GM23338 (cell line): ENCODE measurements around the gene CTDSP1. TPM values are rescaled to one million over a fixed set of nuclear protein-coding genes. Genes with fewer than 3 reads are reported as not detected.

Experiments used
- ATAC-seq: fragments of 200-7000 bp; cut with Tn5 transposase; 3 replicates; pipeline ENCODE4 v1.9.1; 2020
- DNase-seq: peaks from one replicate; pipeline ENCODE4 v3.0.0-alpha.2; 2015; ENCODE audit warnings: low spot score
- H2AFZ ChIP-seq: fragments of 200-600 bp; sonication (generic); 2 replicates; pipeline ENCODE4 v1.8.0; 2016; ENCODE audit warnings: antibody characterized with exemption, mild to moderate bottlenecking, moderate library complexity
- H3F3A ChIP-seq: fragments of 200-600 bp; sonication (generic); replicated peaks from 2 replicates; pipeline ENCODE4 v1.8.0; 2017; ENCODE audit warnings: antibody characterized with exemption, mixed run types, low read depth
- H3K27ac ChIP-seq: fragments of 200-600 bp; sonication (generic); 2 replicates; pipeline ENCODE4 v1.6.1; 2016; ENCODE audit warnings: low read depth
- H3K27me3 ChIP-seq: fragments of 200-600 bp; sonication (generic); 2 replicates; pipeline ENCODE4 v1.8.0; 2016; ENCODE audit warnings: mild to moderate bottlenecking, mixed run types, moderate library complexity; ENCODE audit not compliant: insufficient read depth
- H3K36me3 ChIP-seq: fragments of 200-600 bp; sonication (generic); 2 replicates; pipeline ENCODE4 v1.8.0; 2016; ENCODE audit warnings: mild to moderate bottlenecking; ENCODE audit not compliant: insufficient read depth
- H3K4me1 ChIP-seq: fragments of 200-600 bp; sonication (generic); 2 replicates; pipeline ENCODE4 v1.8.0; 2016; ENCODE audit warnings: mild to moderate bottlenecking, moderate library complexity; ENCODE audit not compliant: insufficient read depth
- H3K4me2 ChIP-seq: fragments of 200-600 bp; sonication (generic); 2 replicates; pipeline ENCODE4 v1.7.1; 2017; ENCODE audit warnings: mixed run types
- H3K4me3 ChIP-seq: fragments of 200-600 bp; sonication (generic); 2 replicates; pipeline ENCODE4 v1.6.1; 2016; ENCODE audit warnings: mixed run types
- H3K79me2 ChIP-seq: fragments of 200-600 bp; sonication (generic); replicated peaks from 2 replicates; pipeline ENCODE4 v1.8.0; 2017; ENCODE audit warnings: mild to moderate bottlenecking; ENCODE audit not compliant: insufficient read depth
- H3K9me2 ChIP-seq: fragments of 200-600 bp; sonication (generic); 2 replicates; pipeline ENCODE4 v1.8.0; 2017; ENCODE audit not compliant: insufficient read depth
- H4K20me1 ChIP-seq: fragments of 200-600 bp; sonication (generic); replicated peaks from 2 replicates; pipeline ENCODE4 v1.8.0; 2017; ENCODE audit warnings: mild to moderate bottlenecking; ENCODE audit not compliant: insufficient read depth
- H3K27ac Mint-ChIP-seq: 2 replicates; pipeline ENCODE4 v1.8.0; 2020; ENCODE audit warnings: inconsistent platforms, mild to moderate bottlenecking, moderate library complexity, mixed read lengths
- H3K27me3 Mint-ChIP-seq: 3 replicates; pipeline ENCODE4 v1.8.0; 2022; ENCODE audit warnings: low read depth, mild to moderate bottlenecking, moderate library complexity, mixed read lengths, inconsistent platforms; ENCODE audit not compliant: insufficient read depth, poor library complexity
- H3K36me3 Mint-ChIP-seq: 3 replicates; pipeline ENCODE4 v1.8.0; 2021; ENCODE audit warnings: low read depth, mild to moderate bottlenecking, inconsistent platforms, moderate library complexity, mixed read lengths
- H3K4me1 Mint-ChIP-seq: 3 replicates; pipeline ENCODE4 v1.8.0; 2020; ENCODE audit warnings: mild to moderate bottlenecking, inconsistent platforms, mixed read lengths
- H3K4me3 Mint-ChIP-seq: 3 replicates; pipeline ENCODE4 v1.8.0; 2021; ENCODE audit warnings: moderate library complexity, mild to moderate bottlenecking, inconsistent platforms, mixed read lengths
- H3K9me3 Mint-ChIP-seq: 3 replicates; pipeline ENCODE4 v1.8.0; 2020; ENCODE audit warnings: moderate library complexity, mild to moderate bottlenecking, inconsistent platforms, mixed read lengths
- CREB1 ChIP-seq: fragments of 250-450 bp; sonication (Bioruptor Pico); IDR thresholded peaks from 2 replicates; pipeline ENCODE4 v1.5.0; 2020; ENCODE audit warnings: low read depth, mild to moderate bottlenecking, moderate library complexity
- CTCF ChIP-seq, 2 experiments: fragments of 200-600 bp in 1 of 2; sonication (generic) in 1 of 2; conservative IDR thresholded peaks; 2 replicates each; pipeline versions ENCODE4 v1.5.1 to v1.6.1; 2016 to 2017; ENCODE audit warnings: antibody characterized with exemption in 2 of 2, low read depth in 2 of 2, mild to moderate bottlenecking in 2 of 2, moderate library complexity in 1 of 2
- EZH2 ChIP-seq: fragments of 200-600 bp; sonication (generic); IDR thresholded peaks from one replicate; pipeline ENCODE4 v1.8.0; 2017; ENCODE audit warnings: antibody characterized with exemption, mild to moderate bottlenecking, low read depth; ENCODE audit not compliant: unreplicated experiment
- EZH2phosphoT487 ChIP-seq: fragments of 200-600 bp; sonication (generic); IDR thresholded peaks from one replicate; pipeline ENCODE4 v1.8.1; 2018; ENCODE audit warnings: antibody characterized with exemption; ENCODE audit not compliant: unreplicated experiment
- JUNB ChIP-seq: IDR thresholded peaks from one replicate; pipeline ENCODE4 v1.6.1; 2016; ENCODE audit warnings: antibody characterized with exemption; ENCODE audit not compliant: unreplicated experiment
- NANOG ChIP-seq: IDR thresholded peaks from 2 replicates; pipeline ENCODE4 v1.6.1; 2016; ENCODE audit warnings: antibody characterized with exemption, borderline replicate concordance
- REST ChIP-seq: IDR thresholded peaks from one replicate; pipeline ENCODE4 v1.6.1; 2018; ENCODE audit warnings: antibody characterized with exemption; ENCODE audit not compliant: unreplicated experiment
- STAT1 ChIP-seq: IDR thresholded peaks from one replicate; pipeline ENCODE4 v1.6.1; 2016; ENCODE audit warnings: antibody characterized with exemption; ENCODE audit not compliant: unreplicated experiment
- ZNF331 ChIP-seq: fragments of 250-450 bp; sonication (Bioruptor Pico); IDR thresholded peaks from 2 replicates; pipeline ENCODE4 v1.5.0; 2020; ENCODE audit warnings: low read depth, mild to moderate bottlenecking, moderate library complexity
- ZNF462 ChIP-seq: fragments of 250-450 bp; sonication (Bioruptor Pico); IDR thresholded peaks from 2 replicates; pipeline ENCODE4 v1.5.0; 2020; ENCODE audit warnings: mild to moderate bottlenecking, moderate library complexity
- polyA plus RNA-seq: library from polyadenylated mRNA; unstranded; fragments of >200 nt; fragmentation: Nextera tagmentation; extraction: Ambion mirVana; gene quantifications from 2 replicates; pipeline ENCODE4 v1.2.1, GENCODE V29; 2016
- total RNA-seq: library from RNA; depleted of rRNA; stranded (reverse); fragments of >200 nt; shearing (Covaris generic); gene quantifications from 2 replicates; pipeline ENCODE4 v1.2.3, GENCODE V29; 2014

Gene CTDSP1
- total and polyA plus RNA-seq, 2 experiments from 2014 or later: 6.7 to 21.8 TPM

- H3K27ac Mint-ChIP-seq: no peak overlapping the region
- Histone ChIP-seq H4K20me1 (no peaks in the 10 kb centered on the region), H3K27me3 (no peaks in the 10 kb centered on the region), H3F3A (no peaks in the 10 kb centered on the region), H2AFZ (no peak overlapping the region), H3K4me3 (no peak overlapping the region), H3K9me2 (no peaks in the 10 kb centered on the region), H3K36me3 (no peaks in the 10 kb centered on the region), H3K4me2 (no peak overlapping the region), H3K27ac (no peak overlapping the region), H3K79me2 (no peaks in the 10 kb centered on the region), H3K4me1 (no peaks in the 10 kb centered on the region)
- no peaks in the 10 kb centered on the region for H3K9me3 Mint-ChIP-seq
- H3K4me1 Mint-ChIP-seq: no peaks in the 10 kb centered on the region
- DNase-seq (no peak), ATAC-seq (no peak)
- peaks cover 8% of the 10 kb centered on the region for H3K27me3 Mint-ChIP-seq
- no peak overlapping the region for H3K4me3 Mint-ChIP-seq
- no peaks in the 10 kb centered on the region for H3K36me3 Mint-ChIP-seq
- TF ChIP-seq NANOG (no peak), ZNF331 (CRISPR knock-in tag) (no peak), CTCF (conservative IDR thresholded peaks at IDR 0.05; ENCODE audit: low read depth in 2 of 2) (no peak), ZNF462 (CRISPR knock-in tag) (no peak), REST (no peak), JUNB (no peak), EZH2phosphoT487 (no peak), EZH2 (no peak), STAT1 (no peak), CREB1 (no peak)
These were observed 37.3 kb downstream of the CTDSP1 start for GRCh38 chr2:218436992-218437391.
